ENCODE data around the gene OR11H7. TPM values are rescaled to one million over a fixed set of nuclear protein-coding genes. Genes with fewer than 3 reads are reported as not detected.
"Not testable (repeated sequence)": the region's sequence is repeated elsewhere in the genome, so short reads cannot be mapped to it uniquely, and the experiment has no call there.

The OR11H7 gene
- polyA plus RNA-seq, 3 donors, result 0.47 to 1.1 (median 0.61) TPM

- DNase-seq, result no peak
Measured at GRCh38 chr14:20277409-20277808, 48.6 kb downstream of the OR11H7 start.

DNA sequence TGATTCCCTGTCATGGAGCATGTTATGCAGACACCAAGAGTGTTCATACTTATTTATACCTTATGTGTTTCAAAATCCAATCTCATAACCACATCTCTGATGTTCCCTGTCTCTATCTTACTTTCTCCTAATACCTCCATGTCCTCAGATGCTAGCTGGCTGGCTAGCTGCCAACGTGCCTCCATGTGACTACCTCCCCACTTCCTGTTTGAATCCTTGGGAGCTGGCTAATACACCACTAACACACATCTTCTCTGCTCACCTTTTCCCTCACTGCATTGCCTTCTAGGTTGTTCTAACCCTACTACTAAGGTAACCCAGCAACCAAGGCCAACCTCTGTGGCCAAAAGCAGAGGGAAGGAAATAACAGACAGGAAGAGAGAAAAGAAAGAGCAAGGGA is 49.6 kb downstream of the OR11H7 start:
- DNase-seq, result no peak

DNA sequence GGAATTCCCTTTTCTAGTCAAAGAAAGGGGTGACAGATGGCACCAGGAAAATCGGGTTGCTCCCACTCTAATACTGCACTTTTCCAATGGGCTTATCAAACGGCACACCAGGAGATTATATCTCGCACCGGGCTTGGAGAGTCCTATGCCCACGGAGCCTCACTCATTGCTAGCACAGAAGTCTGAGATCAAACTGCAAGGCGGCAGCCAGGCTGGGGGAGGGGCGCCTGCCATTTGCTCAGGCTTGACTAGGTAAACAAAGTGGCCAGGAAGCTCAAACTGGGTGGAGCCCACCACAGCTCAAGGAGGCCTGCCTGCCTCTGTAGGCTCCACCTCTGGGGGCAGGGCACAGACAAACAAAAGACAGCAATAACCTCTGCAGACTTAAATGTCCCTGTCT is 51.5 kb downstream of the OR11H7 start:
- not testable (repeated sequence) for DNase-seq

Other genes starting within 250 kb of the OR11H7 start
- gene OR4Q2, start 226.8 kb upstream of the OR11H7 start, polyA plus RNA-seq (ENCODE audit: insufficient read length in 3 of 3), result not detected
- not detected for gene OR4K14, start 209.7 kb upstream of the OR11H7 start, polyA plus RNA-seq (ENCODE audit: insufficient read length in 3 of 3)
- under 1 TPM in 1 of 3 donors, not detected in 2; 0.01 TPM for gene OR4K13, start 192.9 kb upstream of the OR11H7 start, polyA plus RNA-seq (ENCODE audit: insufficient read length in 3 of 3)
- not detected for gene OR4L1, start 168.9 kb upstream of the OR11H7 start, polyA plus RNA-seq (ENCODE audit: insufficient read length in 3 of 3)
- gene OR4K17, start 118.2 kb upstream of the OR11H7 start, polyA plus RNA-seq (ENCODE audit: insufficient read length in 3 of 3), result under 1 TPM; 0.03 to 0.07 (median 0.05) TPM
- not detected for gene OR4N5, start 90.2 kb upstream of the OR11H7 start, polyA plus RNA-seq (ENCODE audit: insufficient read length in 3 of 3)
- under 1 TPM in 1 of 3 donors, not detected in 2; 0.09 TPM for gene OR11G2, start 38.1 kb upstream of the OR11H7 start, polyA plus RNA-seq (ENCODE audit: insufficient read length in 3 of 3)
- not detected for gene OR11H6, start 5.3 kb upstream of the OR11H7 start, polyA plus RNA-seq (ENCODE audit: insufficient read length in 3 of 3)
- under 1 TPM in 2 of 3 donors, not detected in 1; 0.06 to 0.18 TPM for gene OR11H4, start 10.3 kb downstream of the OR11H7 start, polyA plus RNA-seq (ENCODE audit: insufficient read length in 3 of 3)
- gene TTC5, start 77.0 kb downstream of the OR11H7 start, polyA plus RNA-seq (ENCODE audit: insufficient read length in 3 of 3), result 10 to 100 TPM; 26.1 to 28.2 (median 26.6) TPM
- gene CCNB1IP1, start 104.3 kb downstream of the OR11H7 start, polyA plus RNA-seq (ENCODE audit: insufficient read length in 3 of 3), result 100 to 1,000 TPM in 2 of 3 donors, 10 to 100 TPM in 1; 97.9 to 130 (median 105) TPM
- gene PARP2, start 114.7 kb downstream of the OR11H7 start, polyA plus RNA-seq (ENCODE audit: insufficient read length in 3 of 3), result 10 to 100 TPM; 47.7 to 60.8 (median 57.6) TPM
- 10 to 100 TPM; 17.7 to 22.1 (median 19.9) TPM for gene TEP1, start 184.5 kb downstream of the OR11H7 start, polyA plus RNA-seq (ENCODE audit: insufficient read length in 3 of 3)
- under 1 TPM; 0.27 to 0.88 (median 0.56) TPM for gene KLHL33, start 207.2 kb downstream of the OR11H7 start, polyA plus RNA-seq (ENCODE audit: insufficient read length in 3 of 3)
- gene OSGEP, start 225.8 kb downstream of the OR11H7 start, polyA plus RNA-seq (ENCODE audit: insufficient read length in 3 of 3), result 10 to 100 TPM; 48.5 to 87.7 (median 78.9) TPM
- gene APEX1, start 226.2 kb downstream of the OR11H7 start, polyA plus RNA-seq (ENCODE audit: insufficient read length in 3 of 3), result 100 to 1,000 TPM; 318 to 336 (median 334) TPM
- 10 to 100 TPM; 33.9 to 37.6 (median 35.3) TPM for gene PIP4P1, start 232.5 kb downstream of the OR11H7 start, polyA plus RNA-seq (ENCODE audit: insufficient read length in 3 of 3)
- gene PNP, start 240.4 kb downstream of the OR11H7 start, polyA plus RNA-seq (ENCODE audit: insufficient read length in 3 of 3), result 10 to 100 TPM; 67.6 to 80.2 (median 78.8) TPM